Thoracic aorta endothelial cell (primary cell): ENCODE measurements around the gene ZNF35. TPM values are rescaled to one million over a fixed set of nuclear protein-coding genes. Genes with fewer than 3 reads are reported as not detected.

Experiments
- total RNA-seq: library from RNA; depleted of rRNA; stranded (reverse); fragments of >200 nt; gene quantifications from 2 replicates; pipeline ENCODE4 v1.2.3, GENCODE V29; 2012

Gene ZNF35
- total RNA-seq: 18.5 and 21.9 TPM in 2 replicates

GRCh38 chr3:44648564-44649229, at the start of gene ZNF35:
Gene ZNF35, plus strand, starts transcription at chr3:44648732. Its CDS starts 2,336 bp downstream, at chr3:44651068.

GRCh38 chr3:44624749-44625480, 23.6 kb upstream of the ZNF35 start, which contains the start of gene ZNF197:
Gene ZNF197, plus strand, starts transcription at chr3:44625036. Its CDS starts 4,119 bp downstream, at chr3:44629155.

Other genes with a start within 250 kb of the ZNF35 start
- 10.8 and 11.6 TPM in 2 replicates for gene ZNF445, start 171.1 kb upstream of the ZNF35 start, total RNA-seq
- 0.66 and 1.1 TPM in 2 replicates for gene ZKSCAN7, start 93.5 kb upstream of the ZNF35 start, total RNA-seq
- gene ZNF660, start 63.8 kb upstream of the ZNF35 start, total RNA-seq: 0.50 and 0.53 TPM in 2 replicates
- gene ZNF197, start 23.7 kb upstream of the ZNF35 start, total RNA-seq: 10.0 and 10.8 TPM in 2 replicates
- 4.6 and 4.8 TPM in 2 replicates for gene ZNF502, start 63.9 kb downstream of the ZNF35 start, total RNA-seq
- 4.3 and 4.7 TPM in 2 replicates for gene ZNF501, start 80.9 kb downstream of the ZNF35 start, total RNA-seq
- gene KIAA1143, start 112.9 kb downstream of the ZNF35 start, total RNA-seq: 27.5 and 33.2 TPM in 2 replicates
- 21.1 and 30.9 TPM in 2 replicates for gene KIF15, start 113.1 kb downstream of the ZNF35 start, total RNA-seq
- 7.2 and 8.1 TPM in 2 replicates for gene TMEM42, start 213.2 kb downstream of the ZNF35 start, total RNA-seq
- 0.07 and 0.13 TPM in 2 replicates for gene TGM4, start 225.9 kb downstream of the ZNF35 start, total RNA-seq